ENCODE measurements around the gene LRRC74A. TPM values are rescaled to one million over a fixed set of nuclear protein-coding genes. Genes with fewer than 3 reads are reported as not detected.
A peak's percentile ranks its signal among the peaks of the same experiment; 100 is the strongest.

LRRC74A gene
- total RNA-seq = not detected
- under 1 TPM; 0.10 to 0.40 (median 0.34) TPM for polyA plus RNA-seq (ENCODE audit: insufficient read length in 6 of 6)
- long read RNA-seq, donor 1 = 0 reads
- long read RNA-seq, donor 2 = 0 reads
- long read RNA-seq, donor 3 = 0 reads
- long read RNA-seq, donor 4 = 0 reads
- long read RNA-seq, donor 5 = 0 reads
- long read RNA-seq, donor 6 = 0 reads
- long read RNA-seq, donor 7 = 0 reads
- long read RNA-seq, donor 8 = 0 reads
- long read RNA-seq, donor 9 = 0 reads
- long read RNA-seq, donor 10 = 0 reads
- long read RNA-seq, donor 11 = 0 reads
- long read RNA-seq, donor 12 = 0 reads

GRCh38 chr14:76826122-76826521, at the start of gene LRRC74A:
Gene LRRC74A, plus strand, starts transcription at chr14:76826408. Its CDS starts 290 bp downstream, at chr14:76826698.
- Histone ChIP-seq H3K4me1 (no peaks in the 10 kb centered on the region), H3K4me3 (no peak within 1 kb of the TSS), H3K9me3 (no peaks in the 10 kb centered on the region), H3K36me3 (no peaks in the 10 kb centered on the region), H3K27me3 (no peaks in the 10 kb centered on the region), H3K27ac (no peak within 1 kb of the TSS)
- ATAC-seq (no peak), DNase-seq (no peak)
- TF ChIP-seq CTCF (IDR thresholded peaks at IDR 0.05) = no peak
- intact Hi-C loops (cut with DNase I) = no loop called here

- no peak overlapping the region for H3K4me3 ChIP-seq
- intact Hi-C loops (cut with DNase I) = no loop called here
- H3K27ac ChIP-seq = peak overlapping the region in 1 of 2 donors; percentile 33
- H3K27me3 ChIP-seq = no peaks in the 10 kb centered on the region
- peak in 1 of 4 donors; percentile 28 for DNase-seq
- H3K36me3 ChIP-seq = peaks cover 0 to 13% of the 10 kb centered on the region in 2 donors
- TF ChIP-seq CTCF (IDR thresholded peaks at IDR 0.05) = no peak
- H3K9me3 ChIP-seq = no peaks in the 10 kb centered on the region
- no peak for ATAC-seq
- H3K4me1 ChIP-seq = peaks cover 20 to 56% of the 10 kb centered on the region in 2 donors
These were observed 49.6 kb upstream of the LRRC74A start for GRCh38 chr14:76776428-76777251.

- Histone ChIP-seq H3K27ac (no peak overlapping the region), H3K36me3 (peaks cover 0 to 24% of the 10 kb centered on the region in 2 donors), H3K4me1 (peaks cover 13 to 56% of the 10 kb centered on the region in 2 donors), H3K9me3 (no peaks in the 10 kb centered on the region), H3K27me3 (no peaks in the 10 kb centered on the region), H3K4me3 (no peak overlapping the region)
- intact Hi-C loops (cut with DNase I) = no loop called here
- ATAC-seq = no peak
- TF ChIP-seq CTCF (IDR thresholded peaks at IDR 0.05) = no peak
- peak in 1 of 4 donors; percentile 17 for DNase-seq
These were observed 48.5 kb upstream of the LRRC74A start for GRCh38 chr14:76777721-76778120.

GRCh38 chr14:76778546-76779215, 47.5 kb upstream of the LRRC74A start:
- no peak for TF ChIP-seq CTCF (IDR thresholded peaks at IDR 0.05)
- ATAC-seq (no peak), DNase-seq (peak in 1 of 4 donors; percentile 17)
- H3K27ac ChIP-seq = no peak overlapping the region
- peaks cover 6 to 52% of the 10 kb centered on the region in 2 donors for H3K4me1 ChIP-seq
- H3K4me3 ChIP-seq = no peak overlapping the region
- peaks cover 0 to 34% of the 10 kb centered on the region in 2 donors for H3K36me3 ChIP-seq
- no peaks in the 10 kb centered on the region for H3K9me3 ChIP-seq
- intact Hi-C loops (cut with DNase I) = no loop called here
- H3K27me3 ChIP-seq = no peaks in the 10 kb centered on the region
